GM12878 (cell line): ENCODE results near the gene DDX31. TPM values are rescaled to one million over a fixed set of nuclear protein-coding genes. Genes with fewer than 3 reads are reported as not detected.

Experiments
- ATAC-seq: fragments of 200-7000 bp; cut with Tn5 transposase; 3 replicates; pipeline ENCODE4 v1.9.1; 2020; ENCODE audit warnings: mild to moderate bottlenecking, moderate library complexity
- BruUV-seq: library from RNA; stranded (reverse); fragments of 400-500 nt; replicated peaks from 2 replicates; lab custom pipeline; 2021; lab: Mats Ljungman, UMichigan
- CTCF ChIA-PET: fragments of 300-600 bp; sonication (Branson Sonifier 250); formaldehyde crosslinking; extraction: SDS; loops from one replicate; lab custom pipeline; 2021; ENCODE audit warnings: inconsistent platforms; lab: Yijun Ruan, JAX
- POLR2A ChIA-PET: fragments of 350-600 bp; formaldehyde crosslinking; extraction: SDS; loops from one replicate; lab custom pipeline; 2021; ENCODE audit warnings: inconsistent platforms; lab: Charles Lee
- RAD21 ChIA-PET: fragments of 300-600 bp; sonication (Branson Sonifier 250); formaldehyde crosslinking; loops from one replicate; lab custom pipeline; 2023; ENCODE audit warnings: antibody characterized with exemption; ENCODE audit not compliant: unreplicated experiment; lab: Charles Lee
- SMC1A ChIA-PET: fragments of 300-600 bp; sonication (Branson Sonifier 250); formaldehyde crosslinking; loops from one replicate; lab custom pipeline; 2023; ENCODE audit not compliant: unreplicated experiment, uncharacterized antibody; lab: Charles Lee
- DNase-seq: peaks from one replicate; pipeline ENCODE4 v3.0.0-alpha.2; 2011; ENCODE audit warnings: low read depth, low spot score
- FAIRE-seq: peaks from 3 replicates; lab custom pipeline; 2011; peaks lifted over from hg19 to GRCh38; lab: Jason Lieb, UNC
- H2AFZ ChIP-seq: 2 replicates; pipeline ENCODE4 v1.6.0; 2011; ENCODE audit warnings: low read depth, low read length, control low read depth; ENCODE audit not compliant: control insufficient read depth
- H3K27ac ChIP-seq: 2 replicates; pipeline ENCODE4 v1.5.1; 2011; ENCODE audit warnings: control low read depth; ENCODE audit not compliant: control insufficient read depth, insufficient read depth
- H3K27me3 ChIP-seq, 2 experiments: replicated peaks in 1 of 2; 2 replicates each; pipeline versions ENCODE4 v1.6.0 to v1.6.1; 2011; ENCODE audit warnings: low read length in 1 of 2; ENCODE audit not compliant: control insufficient read depth in 2 of 2, insufficient read depth in 2 of 2
- H3K36me3 ChIP-seq, 2 experiments: 2 replicates each; pipeline ENCODE4 v1.5.1; 2011; ENCODE audit warnings: low read length in 1 of 2; ENCODE audit not compliant: control insufficient read depth in 2 of 2, insufficient read depth in 2 of 2
- H3K4me1 ChIP-seq: 2 replicates; pipeline ENCODE4 v1.6.1; 2011; ENCODE audit warnings: mild to moderate bottlenecking, low read length, moderate library complexity, mixed read lengths; ENCODE audit not compliant: control insufficient read depth, insufficient read depth
- H3K4me2 ChIP-seq: 2 replicates; pipeline ENCODE4 v1.6.0; 2011; ENCODE audit warnings: control low read depth; ENCODE audit not compliant: control insufficient read depth, insufficient read depth
- H3K4me3 ChIP-seq: fragments of 200-600 bp; sonication (generic); 2 replicates; pipeline ENCODE4 v1.5.1; 2016
- H3K79me2 ChIP-seq: 2 replicates; pipeline ENCODE4 v1.6.0; 2011; ENCODE audit warnings: low read length; ENCODE audit not compliant: control insufficient read depth, insufficient read depth
- H3K9ac ChIP-seq: 2 replicates; pipeline ENCODE4 v1.8.0; 2011; ENCODE audit warnings: low read length, control low read depth, mixed read lengths; ENCODE audit not compliant: control insufficient read depth, insufficient read depth
- H3K9me3 ChIP-seq: replicated peaks from 3 replicates; pipeline ENCODE4 v1.5.1; 2011; ENCODE audit warnings: mild to moderate bottlenecking, low read length; ENCODE audit not compliant: control insufficient read depth, insufficient read depth
- H4K20me1 ChIP-seq: 2 replicates; pipeline ENCODE4 v1.6.0; 2011; ENCODE audit not compliant: control insufficient read depth, insufficient read depth
- ATF7 ChIP-seq: fragments of 450-650 bp; IDR thresholded peaks from 2 replicates; pipeline ENCODE4 v1.6.1; 2016; ENCODE audit warnings: low read depth, mild to moderate bottlenecking
- CUX1 ChIP-seq: IDR thresholded peaks from 2 replicates; pipeline ENCODE4 v1.6.1; 2012; ENCODE audit warnings: improper control_type of control experiment, low read depth, low read length; ENCODE audit not compliant: insufficient replicate concordance
- DPF2 ChIP-seq: fragments of 450-650 bp; IDR thresholded peaks from 2 replicates; pipeline ENCODE4 v1.6.1; 2017; ENCODE audit warnings: mild to moderate bottlenecking
- EED ChIP-seq: sonication (generic); IDR thresholded peaks from 2 replicates; pipeline ENCODE4 v1.6.1; 2016; ENCODE audit warnings: antibody characterized with exemption, low read depth
- ESRRA ChIP-seq: IDR thresholded peaks from 2 replicates; pipeline ENCODE4 v1.6.1; 2012; ENCODE audit warnings: mild to moderate bottlenecking, low read length, improper control_type of control experiment
- EZH2 ChIP-seq: IDR thresholded peaks from 2 replicates; pipeline ENCODE4 v1.6.1; 2012; ENCODE audit warnings: low read depth, mild to moderate bottlenecking, control low read depth, inconsistent platforms, low read length, borderline replicate concordance; ENCODE audit not compliant: control insufficient read depth
- MTA2 ChIP-seq: fragments of 450-650 bp; IDR thresholded peaks from 2 replicates; pipeline ENCODE4 v1.6.1; 2016; ENCODE audit warnings: low read depth, mild to moderate bottlenecking, moderate library complexity
- MTA3 ChIP-seq: IDR thresholded peaks from 2 replicates; pipeline ENCODE4 v1.6.1; 2012; ENCODE audit warnings: low read length, inconsistent platforms, borderline replicate concordance
- PAX8 ChIP-seq: fragments of 450-650 bp; IDR thresholded peaks from 2 replicates; pipeline ENCODE4 v1.6.1; 2017; ENCODE audit warnings: mild to moderate bottlenecking, moderate library complexity
- POLR2AphosphoS5 ChIP-seq: IDR thresholded peaks from 2 replicates; pipeline ENCODE4 v1.6.1; 2011; ENCODE audit warnings: mild to moderate bottlenecking, low read length, inconsistent platforms
- RCOR1 ChIP-seq: conservative IDR thresholded peaks from 2 replicates; pipeline ENCODE4 v1.6.1; 2012; ENCODE audit warnings: low read depth, low read length, improper control_type of control experiment
- SPI1 ChIP-seq: IDR thresholded peaks from 2 replicates; pipeline ENCODE4 v1.6.1; 2011; ENCODE audit warnings: low read depth, mild to moderate bottlenecking, low read length, moderate library complexity, borderline replicate concordance; ENCODE audit not compliant: insufficient read depth
- TCF12 ChIP-seq: IDR thresholded peaks from 2 replicates; pipeline ENCODE4 v1.6.1; 2011; ENCODE audit warnings: low read depth, mild to moderate bottlenecking, low read length
- USF1 ChIP-seq: IDR thresholded peaks from 2 replicates; pipeline ENCODE4 v1.6.1; 2011; ENCODE audit warnings: borderline replicate concordance, low read depth, mild to moderate bottlenecking, moderate library complexity, mixed read lengths, low read length; ENCODE audit not compliant: insufficient read depth; ENCODE audit errors: extremely low read length
- ZBTB4 ChIP-seq: fragments of 450-650 bp; formaldehyde crosslinking; IDR thresholded peaks from 2 replicates; pipeline ENCODE4 v1.4.0; 2022; ENCODE audit warnings: mild to moderate bottlenecking, moderate library complexity
- WGBS: methylation state at CpG from one replicate; pipeline ENCODE4 v1.1.6; 2016; ENCODE audit warnings: low lambda C conversion rate; ENCODE audit not compliant: insufficient replicate concordance, insufficient coverage; ENCODE audit errors: missing lambda C conversion rate; 5-methylcytosine and 5-hydroxymethylcytosine counted together
- in situ Hi-C: fragments of 300-500 bp; cut with MboI; formaldehyde crosslinking; loops from 9 replicates; pipeline ENCODE4 v1.14.3; 2018; ENCODE audit warnings: mixed read lengths
- intact Hi-C: fragments of 100-400 bp; cut with micrococcal nuclease; formaldehyde crosslinking; loops from one replicate; pipeline ENCODE4 v1.14.2; 2022; ENCODE audit not compliant: unreplicated experiment
- polyA plus RNA-seq, 11 experiments: library from polyadenylated mRNA; depleted of rRNA in 4 of 11; unstranded in 6 of 11; stranded (reverse) in 5 of 11; fragments of >200 nt; fragmentation: Nextera tagmentation in 4 of 11; fragmentation: Illumina TruSeq in 1 of 11; extraction: Ambion mirVana in 4 of 11; extraction: Trizol in 1 of 11; gene quantifications; 1 replicate in 1 of 11; 2 replicates in 10 of 11; pipeline versions ENCODE4 v1.2.1 to v1.2.3, GENCODE V29; 2011 to 2016; ENCODE audit warnings: inconsistent platforms in 2 of 11, missing spikeins in 2 of 11, low read depth in 1 of 11
- total RNA-seq, 4 experiments: library from RNA; depleted of rRNA in 3 of 4; stranded (reverse); fragments of >200 nt in 3 of 4; fragmentation: Illumina TruSeq in 1 of 4; extraction: Trizol in 1 of 4; gene quantifications; 2 replicates each; pipeline versions ENCODE4 v1.2.1 to v1.2.3, GENCODE V29; 2013 to 2021

Gene DDX31
- total and polyA plus RNA-seq, 10 of the 15 experiments (the other 5 are each of a cell fraction or from before 2014, with no cell fraction given), result 12.1 to 30.8 (median 20.8) TPM

- no peak for TF ChIP-seq CUX1
- TF ChIP-seq, all 136 proteins: peak for 0
Measured at GRCh38 chr9:132614324-132614723, 55.5 kb downstream of the DDX31 start (continued).

GRCh38 chr9:132610661-132611060, 59.1 kb downstream of the DDX31 start:
- Histone ChIP-seq H2AFZ (no peak overlapping the region), H3K4me1 (no peaks in the 10 kb centered on the region), H3K27ac (no peak overlapping the region), H3K36me3 (peaks cover 13 to 28% of the 10 kb centered on the region in 2 experiments; a peak in 3 of 4 replicates)
- no peak for FAIRE-seq
- 89% methylated on average over 12 of the region's 12 CpGs for WGBS
- TF ChIP-seq EZH2 (no peak), PAX8 (no peak), TCF12 (no peak), DPF2 (no peak), MTA2 (no peak), POLR2AphosphoS5 (no peak), ESRRA (no peak), USF1 (no peak), RCOR1 (no peak), SPI1 (no peak), EED (no peak), ATF7 (no peak), ZBTB4 (CRISPR knock-in tag) (no peak), MTA3 (no peak)
- TF ChIP-seq, all 136 proteins: peak for 0
- BruUV-seq, result no TSS peak
- Histone ChIP-seq H3K4me3 (no peak overlapping the region), H4K20me1 (no peaks in the 10 kb centered on the region), H3K79me2 (no peaks in the 10 kb centered on the region), H3K4me2 (no peak overlapping the region), H3K9ac (no peak overlapping the region), H3K27me3 (no peaks in the 10 kb centered on the region), H3K9me3 (no peaks in the 10 kb centered on the region)
- in situ Hi-C loops, result no loop called here
- ATAC-seq (no peak), DNase-seq (no peak)
- CTCF ChIA-PET, result no interaction called here
- POLR2A ChIA-PET, result no interaction called here
- intact Hi-C loops, result no loop called here
- SMC1A ChIA-PET, result no interaction called here
- RAD21 ChIA-PET, result no interaction called here
